ENCODE measurements around the gene ANKHD1. TPM values are rescaled to one million over a fixed set of nuclear protein-coding genes. Genes with fewer than 3 reads are reported as not detected.

Gene ANKHD1
- total RNA-seq, 1 donor from 2014 or later: 120 TPM

DNA sequence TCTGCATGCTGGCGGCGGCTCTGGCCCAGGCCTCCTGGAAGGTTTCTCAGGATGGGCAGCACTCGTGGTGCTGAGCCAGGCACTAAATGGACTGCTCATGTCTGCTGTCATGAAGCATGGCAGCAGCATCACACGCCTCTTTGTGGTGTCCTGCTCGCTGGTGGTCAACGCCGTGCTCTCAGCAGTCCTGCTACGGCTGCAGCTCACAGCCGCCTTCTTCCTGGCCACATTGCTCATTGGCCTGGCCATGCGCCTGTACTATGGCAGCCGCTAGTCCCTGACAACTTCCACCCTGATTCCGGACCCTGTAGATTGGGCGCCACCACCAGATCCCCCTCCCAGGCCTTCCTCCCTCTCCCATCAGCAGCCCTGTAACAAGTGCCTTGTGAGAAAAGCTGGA, 166.2 kb downstream of the ANKHD1 start:
- Histone ChIP-seq H3K27me3 (no peaks in the 10 kb centered on the region), H3K4me3 (no peak overlapping the region), H3K9me3 (no peaks in the 10 kb centered on the region), H3K36me3 (peaks cover 17% of the 10 kb centered on the region), H3K27ac (peak overlapping the region; percentile 86), H3K4me1 (peaks cover 53% of the 10 kb centered on the region)
- TF ChIP-seq, protein P1, sequence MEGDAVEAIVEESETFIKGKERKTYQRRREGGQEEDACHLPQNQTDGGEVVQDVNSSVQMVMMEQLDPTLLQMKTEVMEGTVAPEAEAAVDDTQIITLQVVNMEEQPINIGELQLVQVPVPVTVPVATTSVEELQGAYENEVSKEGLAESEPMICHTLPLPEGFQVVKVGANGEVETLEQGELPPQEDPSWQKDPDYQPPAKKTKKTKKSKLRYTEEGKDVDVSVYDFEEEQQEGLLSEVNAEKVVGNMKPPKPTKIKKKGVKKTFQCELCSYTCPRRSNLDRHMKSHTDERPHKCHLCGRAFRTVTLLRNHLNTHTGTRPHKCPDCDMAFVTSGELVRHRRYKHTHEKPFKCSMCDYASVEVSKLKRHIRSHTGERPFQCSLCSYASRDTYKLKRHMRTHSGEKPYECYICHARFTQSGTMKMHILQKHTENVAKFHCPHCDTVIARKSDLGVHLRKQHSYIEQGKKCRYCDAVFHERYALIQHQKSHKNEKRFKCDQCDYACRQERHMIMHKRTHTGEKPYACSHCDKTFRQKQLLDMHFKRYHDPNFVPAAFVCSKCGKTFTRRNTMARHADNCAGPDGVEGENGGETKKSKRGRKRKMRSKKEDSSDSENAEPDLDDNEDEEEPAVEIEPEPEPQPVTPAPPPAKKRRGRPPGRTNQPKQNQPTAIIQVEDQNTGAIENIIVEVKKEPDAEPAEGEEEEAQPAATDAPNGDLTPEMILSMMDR (IDR thresholded peaks at IDR 0.05): no peak
- ATAC-seq (no peak), DNase-seq (peak; percentile 62)
- intact Hi-C loops (cut with DNase I): loop anchor here (10.0 kb wide), 1 partner anchor 67 kb away; the partner anchor contains the start of genes CD14 and TMCO6

- H3K9me3 ChIP-seq: no peaks in the 10 kb centered on the region
- ATAC-seq (no peak), DNase-seq (peak; percentile 38)
- intact Hi-C loops (cut with DNase I): loop anchor here (10.0 kb wide), 1 partner anchor 66 kb away; the partner anchor contains the start of genes CD14 and TMCO6
- no peaks in the 10 kb centered on the region for H3K27me3 ChIP-seq
- peaks cover 17% of the 10 kb centered on the region for H3K36me3 ChIP-seq
- H3K4me3 ChIP-seq: no peak overlapping the region
- TF ChIP-seq, protein P1 (IDR thresholded peaks at IDR 0.05): no peak
- H3K27ac ChIP-seq: peak overlapping the region; percentile 86
- peaks cover 50% of the 10 kb centered on the region for H3K4me1 ChIP-seq
Measured at GRCh38 chr5:140568443-140569063, 166.9 kb downstream of the ANKHD1 start.

DNA sequence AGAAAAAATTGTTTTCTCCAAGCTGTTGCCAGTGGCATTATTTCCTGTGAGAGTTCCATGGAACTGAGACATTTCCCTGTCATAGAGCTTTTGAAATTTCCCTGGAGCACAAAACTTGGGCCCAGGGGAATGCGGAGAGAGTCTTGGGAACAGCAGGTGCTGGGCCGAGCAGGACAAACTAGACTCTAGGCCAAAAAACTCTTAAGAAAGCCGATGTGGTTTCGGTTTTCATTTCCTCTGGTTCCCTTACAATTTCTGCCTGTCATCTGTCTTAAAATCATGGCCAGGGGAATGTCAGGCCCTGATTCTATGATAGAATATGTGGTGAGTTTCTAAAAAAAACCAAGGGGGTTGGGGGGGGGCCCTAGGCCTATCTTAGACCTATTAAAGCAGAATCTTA, 167.6 kb downstream of the ANKHD1 start:
- peaks cover 54% of the 10 kb centered on the region for H3K4me1 ChIP-seq

GRCh38 chr5:140570058-140570457, 168.4 kb downstream of the ANKHD1 start:
- H3K27me3 ChIP-seq: no peaks in the 10 kb centered on the region
- peak overlapping the region; percentile 86 for H3K27ac ChIP-seq
- ATAC-seq: no peak
- intact Hi-C loops (cut with DNase I): no loop called here
- H3K4me1 ChIP-seq: peaks cover 60% of the 10 kb centered on the region
- H3K36me3 ChIP-seq: peaks cover 17% of the 10 kb centered on the region
- H3K4me3 ChIP-seq: no peak overlapping the region
- TF ChIP-seq, protein P1 (IDR thresholded peaks at IDR 0.05): no peak
- H3K9me3 ChIP-seq: no peaks in the 10 kb centered on the region
- DNase-seq: peak; percentile 53

More for the DNA sequence above, 167.6 kb downstream of the ANKHD1 start:
- no peak for ATAC-seq
- peak overlapping the region; percentile 12 for H3K4me3 ChIP-seq
- peaks cover 17% of the 10 kb centered on the region for H3K36me3 ChIP-seq
- intact Hi-C loops (cut with DNase I): loop anchor here (10.0 kb wide), 1 partner anchor 66 kb away; the partner anchor contains the start of genes CD14 and TMCO6
- TF ChIP-seq, protein P1 (IDR thresholded peaks at IDR 0.05): no peak
- H3K27me3 ChIP-seq: no peaks in the 10 kb centered on the region
- DNase-seq: no peak
- H3K27ac ChIP-seq: peak overlapping the region; percentile 86
- no peaks in the 10 kb centered on the region for H3K9me3 ChIP-seq

DNA sequence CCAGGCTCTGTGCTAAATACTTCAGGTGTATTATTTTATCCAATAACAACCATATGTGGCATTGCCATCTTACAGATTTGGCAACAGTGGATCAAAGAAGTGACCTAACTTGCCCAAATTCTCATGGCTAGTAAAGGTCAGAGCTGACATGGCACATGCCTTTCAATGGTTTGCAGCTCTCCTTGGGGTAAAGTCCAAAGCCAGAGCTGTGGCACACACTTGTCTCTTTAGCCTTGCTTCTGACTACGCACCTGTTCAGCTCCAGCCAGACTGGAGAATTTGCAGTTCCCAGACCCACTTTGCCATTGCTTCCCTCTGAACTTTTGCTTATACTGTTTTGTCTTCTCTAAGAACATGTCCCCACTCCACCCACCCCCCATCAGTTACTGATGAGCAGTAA, 168.9 kb downstream of the ANKHD1 start:
- DNase-seq (no peak), ATAC-seq (no peak)
- no peak overlapping the region for H3K4me3 ChIP-seq
- H3K9me3 ChIP-seq: no peaks in the 10 kb centered on the region
- H3K4me1 ChIP-seq: peaks cover 57% of the 10 kb centered on the region
- peak overlapping the region; percentile 86 for H3K27ac ChIP-seq
- TF ChIP-seq, protein P1 (IDR thresholded peaks at IDR 0.05): no peak
- intact Hi-C loops (cut with DNase I): no loop called here
- peaks cover 17% of the 10 kb centered on the region for H3K36me3 ChIP-seq
- no peaks in the 10 kb centered on the region for H3K27me3 ChIP-seq
